ENCODE results near the gene HECTD2. TPM values are rescaled to one million over a fixed set of nuclear protein-coding genes. Genes with fewer than 3 reads are reported as not detected.
"Not testable (repeated sequence)": the region's sequence is repeated elsewhere in the genome, so short reads cannot be mapped to it uniquely, and the experiment has no call there.

HECTD2 gene
- polyA plus RNA-seq, 3 donors, result 0.12 TPM; not detected in 2

DNA sequence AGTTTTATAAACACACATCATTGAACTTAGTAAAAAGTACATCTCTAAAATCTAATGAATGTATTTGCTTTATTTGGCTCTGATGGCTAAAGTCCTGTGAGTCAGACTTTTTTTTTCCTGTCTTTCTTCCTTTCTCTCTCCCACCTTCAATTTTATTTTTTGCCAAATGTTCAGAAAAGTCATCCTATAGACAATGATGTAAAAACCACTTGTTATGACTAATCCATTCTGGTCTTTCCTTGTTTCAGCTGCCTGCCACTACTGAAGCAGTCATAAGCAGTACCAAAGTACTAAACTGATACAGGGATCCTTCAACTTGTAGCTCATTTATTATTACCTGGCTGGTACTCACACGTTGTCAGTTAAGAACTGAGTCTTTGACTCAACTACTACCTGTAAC is 23.9 kb downstream of the HECTD2 start:
- Histone ChIP-seq H3K36me3 (replicated peaks in 1 of 2; ENCODE audit: control insufficient read depth in 1 of 2, insufficient read depth in 2 of 2, low read length in 2 of 2) (no peaks in the 10 kb centered on the region), H3K27ac (ENCODE audit: low read depth in 1 of 2, low read length in 2 of 2) (no peak overlapping the region), H4K20me1 (ENCODE audit: insufficient read depth, low read length) (no peaks in the 10 kb centered on the region), H3K9ac (ENCODE audit: insufficient read depth, low read length, poor library complexity, severe bottlenecking) (no peak overlapping the region), H3K4me3 (replicated peaks in 1 of 3; ENCODE audit: low read depth in 2 of 3, low read length in 3 of 3) (no peak overlapping the region), H3K4me2 (replicated peaks; ENCODE audit: extremely low read depth, low read length, poor library complexity, severe bottlenecking) (no peak overlapping the region), H3K27me3 (ENCODE audit: control insufficient read depth in 2 of 2, insufficient read depth in 2 of 2, low read length in 2 of 2) (no peaks in the 10 kb centered on the region), H3K9me3 (replicated peaks in 1 of 2; ENCODE audit: control insufficient read depth in 1 of 2, insufficient read depth in 1 of 2, low read length in 2 of 2) (no peaks in the 10 kb centered on the region), H3K79me2 (ENCODE audit: insufficient read depth, low read length) (no peaks in the 10 kb centered on the region), H3K4me1 (ENCODE audit: control insufficient read depth in 1 of 2, insufficient read depth in 2 of 2, low read length in 2 of 2) (no peaks in the 10 kb centered on the region), H2AFZ (ENCODE audit: insufficient read depth, low read depth, low read length, poor library complexity, severe bottlenecking) (no peak overlapping the region)
- H3K27me3 Mint-ChIP-seq (ENCODE audit: low read depth in 3 of 3), result no peaks in the 10 kb centered on the region
- intact Hi-C loops (cut with micrococcal nuclease), result no loop called here
- no peaks in the 10 kb centered on the region for H3K36me3 Mint-ChIP-seq
- no peaks in the 10 kb centered on the region for H3K4me1 Mint-ChIP-seq
- DNase-seq, result no peak
- peaks cover 0 to 8% (median 4%) of the 10 kb centered on the region in 7 donors for H3K9me3 Mint-ChIP-seq
- no peak overlapping the region for H3K4me3 Mint-ChIP-seq
- TF ChIP-seq, protein P1, sequence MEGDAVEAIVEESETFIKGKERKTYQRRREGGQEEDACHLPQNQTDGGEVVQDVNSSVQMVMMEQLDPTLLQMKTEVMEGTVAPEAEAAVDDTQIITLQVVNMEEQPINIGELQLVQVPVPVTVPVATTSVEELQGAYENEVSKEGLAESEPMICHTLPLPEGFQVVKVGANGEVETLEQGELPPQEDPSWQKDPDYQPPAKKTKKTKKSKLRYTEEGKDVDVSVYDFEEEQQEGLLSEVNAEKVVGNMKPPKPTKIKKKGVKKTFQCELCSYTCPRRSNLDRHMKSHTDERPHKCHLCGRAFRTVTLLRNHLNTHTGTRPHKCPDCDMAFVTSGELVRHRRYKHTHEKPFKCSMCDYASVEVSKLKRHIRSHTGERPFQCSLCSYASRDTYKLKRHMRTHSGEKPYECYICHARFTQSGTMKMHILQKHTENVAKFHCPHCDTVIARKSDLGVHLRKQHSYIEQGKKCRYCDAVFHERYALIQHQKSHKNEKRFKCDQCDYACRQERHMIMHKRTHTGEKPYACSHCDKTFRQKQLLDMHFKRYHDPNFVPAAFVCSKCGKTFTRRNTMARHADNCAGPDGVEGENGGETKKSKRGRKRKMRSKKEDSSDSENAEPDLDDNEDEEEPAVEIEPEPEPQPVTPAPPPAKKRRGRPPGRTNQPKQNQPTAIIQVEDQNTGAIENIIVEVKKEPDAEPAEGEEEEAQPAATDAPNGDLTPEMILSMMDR (IDR thresholded peaks at IDR 0.05), result no peak
- no CpG with 5 or more reads among the region's 1 CpG for WGBS (ENCODE audit: insufficient coverage)
- H3K27ac Mint-ChIP-seq, result no peak overlapping the region

DNA sequence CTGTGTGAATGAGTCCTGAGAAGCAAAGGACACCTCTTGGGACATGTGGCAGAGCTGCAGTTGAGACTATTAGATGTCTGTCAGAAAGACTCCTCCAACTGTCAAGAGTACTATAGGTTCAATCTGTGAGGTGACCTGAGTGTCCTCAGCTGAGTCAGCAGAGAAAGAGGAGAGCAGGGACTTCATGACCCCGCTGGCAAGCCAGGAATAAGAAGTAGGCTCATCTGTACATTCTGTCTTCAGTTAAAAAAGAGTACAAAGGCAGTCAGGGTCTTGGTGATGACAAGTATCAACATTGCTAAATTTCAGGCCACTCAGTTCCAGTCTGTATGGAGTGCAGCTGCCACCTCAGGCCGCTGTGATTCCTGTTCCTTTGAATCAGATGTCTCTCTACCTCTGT is 25.1 kb downstream of the HECTD2 start:
- Histone ChIP-seq H3K9me3 (replicated peaks in 1 of 2; ENCODE audit: control insufficient read depth in 1 of 2, insufficient read depth in 1 of 2, low read length in 2 of 2) (no peaks in the 10 kb centered on the region), H3K36me3 (replicated peaks in 1 of 2; ENCODE audit: control insufficient read depth in 1 of 2, insufficient read depth in 2 of 2, low read length in 2 of 2) (no peaks in the 10 kb centered on the region), H3K4me2 (replicated peaks; ENCODE audit: extremely low read depth, low read length, poor library complexity, severe bottlenecking) (no peak overlapping the region), H3K9ac (ENCODE audit: insufficient read depth, low read length, poor library complexity, severe bottlenecking) (no peak overlapping the region), H3K27me3 (ENCODE audit: control insufficient read depth in 2 of 2, insufficient read depth in 2 of 2, low read length in 2 of 2) (no peaks in the 10 kb centered on the region), H3K79me2 (ENCODE audit: insufficient read depth, low read length) (no peaks in the 10 kb centered on the region), H3K27ac (ENCODE audit: low read depth in 1 of 2, low read length in 2 of 2) (no peak overlapping the region), H2AFZ (ENCODE audit: insufficient read depth, low read depth, low read length, poor library complexity, severe bottlenecking) (no peak overlapping the region), H4K20me1 (ENCODE audit: insufficient read depth, low read length) (no peaks in the 10 kb centered on the region), H3K4me1 (ENCODE audit: control insufficient read depth in 1 of 2, insufficient read depth in 2 of 2, low read length in 2 of 2) (no peaks in the 10 kb centered on the region), H3K4me3 (replicated peaks in 1 of 3; ENCODE audit: low read depth in 2 of 3, low read length in 3 of 3) (no peak overlapping the region)
- intact Hi-C loops (cut with micrococcal nuclease), result no loop called here
- peaks cover 0 to 12% (median 7%) of the 10 kb centered on the region in 7 donors for H3K9me3 Mint-ChIP-seq
- WGBS (ENCODE audit: insufficient coverage), result 87% methylated on average over 2 of the region's 2 CpGs
- H3K27ac Mint-ChIP-seq, result no peak overlapping the region
- H3K27me3 Mint-ChIP-seq (ENCODE audit: low read depth in 3 of 3), result no peaks in the 10 kb centered on the region
- H3K4me1 Mint-ChIP-seq, result no peaks in the 10 kb centered on the region
- H3K36me3 Mint-ChIP-seq, result no peaks in the 10 kb centered on the region
- TF ChIP-seq, protein P1 (IDR thresholded peaks at IDR 0.05), result no peak
- no peak overlapping the region for H3K4me3 Mint-ChIP-seq
- no peak for DNase-seq

DNA sequence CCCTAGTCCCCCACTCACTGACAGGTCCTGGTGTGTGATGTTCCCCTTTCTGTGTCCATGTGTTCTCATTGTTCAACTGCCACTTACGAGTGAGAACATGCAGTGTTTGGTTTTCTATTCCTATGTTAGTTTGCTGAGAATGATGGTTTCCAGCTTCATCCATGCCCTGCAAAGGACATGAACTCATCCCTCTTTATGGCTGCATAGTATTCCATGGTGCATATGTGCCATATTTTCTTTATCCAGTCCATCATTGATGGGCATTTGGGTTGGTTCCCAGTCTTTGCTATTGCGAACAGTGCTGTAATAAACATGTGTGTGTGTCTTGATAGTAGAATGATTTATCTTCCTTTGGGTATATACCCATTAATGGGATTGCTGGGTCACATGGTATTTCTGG is 28.1 kb downstream of the HECTD2 start:
- intact Hi-C loops (cut with micrococcal nuclease); H4K20me1 ChIP-seq (ENCODE audit: insufficient read depth, low read length); H3K4me2 ChIP-seq (replicated peaks; ENCODE audit: extremely low read depth, low read length, poor library complexity, severe bottlenecking); H3K27ac Mint-ChIP-seq; H3K9me3 Mint-ChIP-seq; H3K27me3 Mint-ChIP-seq (ENCODE audit: low read depth in 3 of 3); H3K36me3 ChIP-seq (replicated peaks in 1 of 2; ENCODE audit: control insufficient read depth in 1 of 2, insufficient read depth in 2 of 2, low read length in 2 of 2); H3K9me3 ChIP-seq (replicated peaks in 1 of 2; ENCODE audit: control insufficient read depth in 1 of 2, insufficient read depth in 1 of 2, low read length in 2 of 2); H3K4me3 Mint-ChIP-seq; H3K79me2 ChIP-seq (ENCODE audit: insufficient read depth, low read length); H3K36me3 Mint-ChIP-seq; H3K4me3 ChIP-seq (replicated peaks in 1 of 3; ENCODE audit: low read depth in 2 of 3, low read length in 3 of 3); H3K9ac ChIP-seq (ENCODE audit: insufficient read depth, low read length, poor library complexity, severe bottlenecking); DNase-seq; H2AFZ ChIP-seq (ENCODE audit: insufficient read depth, low read depth, low read length, poor library complexity, severe bottlenecking); H3K27ac ChIP-seq (ENCODE audit: low read depth in 1 of 2, low read length in 2 of 2); H3K4me1 ChIP-seq (ENCODE audit: control insufficient read depth in 1 of 2, insufficient read depth in 2 of 2, low read length in 2 of 2); H3K27me3 ChIP-seq (ENCODE audit: control insufficient read depth in 2 of 2, insufficient read depth in 2 of 2, low read length in 2 of 2); H3K4me1 Mint-ChIP-seq: not testable (repeated sequence)
- WGBS (ENCODE audit: insufficient coverage), result no CpG with 5 or more reads among the region's 2 CpGs
